DMS53 treated with DMSO at 0.1 percent for 48 hours (cell line): ENCODE data around the gene GTF3C5.
"Not testable (repeated sequence)": the region's sequence is repeated elsewhere in the genome, so short reads cannot be mapped to it uniquely, and the experiment has no call there.

Experiments
- DNase-seq: peaks from one replicate; lab custom pipeline; 2025; ENCODE audit not compliant: unreplicated experiment; lab: John Stamatoyannopoulos, UW

Gene GTF3C5

DNA sequence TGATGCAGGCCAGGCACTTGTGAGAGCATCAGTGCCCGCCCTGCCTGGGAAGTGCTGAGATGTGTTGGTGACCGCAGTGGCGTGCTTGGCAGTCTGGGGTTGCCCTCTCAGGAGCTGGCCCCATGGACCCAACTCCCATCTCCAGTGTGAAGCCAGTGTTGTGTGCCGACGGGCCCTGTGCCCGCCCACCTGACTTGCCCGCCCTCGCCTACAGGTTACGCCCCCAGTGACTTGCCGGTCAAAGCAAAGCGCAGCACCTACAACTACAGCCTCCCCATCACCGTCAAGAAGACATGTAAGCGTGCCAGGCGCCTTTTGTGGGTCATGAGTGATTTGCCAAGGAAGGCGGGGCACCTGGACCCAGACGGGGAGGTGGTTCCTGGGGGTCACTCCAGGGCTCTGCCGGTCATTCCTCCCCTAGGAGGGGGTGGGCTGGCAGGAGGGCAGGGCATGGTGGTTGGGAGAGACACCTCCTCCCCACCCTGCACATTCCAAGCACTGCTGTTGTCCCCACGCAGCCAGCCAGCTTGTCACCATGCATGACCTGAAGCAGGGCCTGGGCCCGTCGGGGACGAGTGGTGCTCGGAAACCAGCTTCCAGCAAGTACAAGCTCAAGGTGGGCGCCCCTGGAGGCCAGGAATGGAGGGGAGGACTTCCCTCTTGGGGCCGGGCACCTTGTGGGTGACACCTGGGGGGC is 23.5 kb downstream of the GTF3C5 start:
- no peak for DNase-seq

DNA sequence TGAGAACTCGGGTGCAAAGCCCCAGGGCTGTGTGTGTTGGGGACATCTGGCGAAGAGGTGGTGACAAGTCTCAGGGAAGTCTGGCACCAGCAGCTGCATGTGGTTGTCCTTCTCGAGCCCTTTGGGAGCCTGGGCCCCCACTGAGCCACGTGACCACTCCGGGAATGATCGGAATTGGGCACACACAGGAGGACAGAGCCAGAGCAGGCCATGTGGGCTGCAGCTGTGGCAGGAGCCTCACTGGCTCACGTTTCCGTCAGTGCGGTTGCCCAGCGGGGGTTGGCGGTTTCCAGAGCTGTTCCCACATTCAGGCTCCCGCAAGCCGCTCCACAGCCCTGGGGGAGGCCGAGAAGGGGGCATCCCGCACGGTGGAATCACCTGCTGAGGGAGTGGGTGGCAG is 24.2 kb downstream of the GTF3C5 start:
- DNase-seq, result no peak

DNA sequence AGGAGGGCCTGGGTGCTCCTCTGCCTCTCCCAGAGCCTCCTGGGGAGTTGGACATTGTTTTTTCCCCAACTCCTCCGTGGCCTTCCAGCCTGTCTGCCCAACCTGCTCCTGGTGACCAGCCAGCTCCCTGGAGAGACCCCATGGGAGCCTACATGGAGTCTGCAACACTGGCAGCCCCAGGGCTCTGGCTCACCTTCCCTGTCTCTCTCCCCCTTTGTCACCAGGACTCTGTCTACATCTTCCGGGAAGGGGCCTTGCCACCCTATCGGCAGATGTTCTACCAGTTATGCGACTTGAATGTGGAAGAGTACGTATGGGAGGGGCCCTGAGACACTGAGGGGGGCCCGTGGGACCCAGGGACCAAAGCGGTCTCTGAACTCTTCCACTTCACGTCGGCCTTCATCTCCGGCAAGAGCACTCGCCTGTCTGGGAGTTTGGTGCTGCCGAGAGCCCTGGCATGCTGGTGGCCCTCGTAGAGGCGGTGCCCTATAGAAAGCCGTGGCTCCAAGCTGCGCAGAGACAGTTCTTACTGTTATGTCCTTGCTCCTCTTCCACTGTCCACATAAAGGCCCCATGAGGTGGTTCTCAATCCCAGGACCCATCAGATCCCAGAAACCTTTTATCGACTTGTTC is 25.1 kb downstream of the GTF3C5 start:
- DNase-seq, result no peak

DNA sequence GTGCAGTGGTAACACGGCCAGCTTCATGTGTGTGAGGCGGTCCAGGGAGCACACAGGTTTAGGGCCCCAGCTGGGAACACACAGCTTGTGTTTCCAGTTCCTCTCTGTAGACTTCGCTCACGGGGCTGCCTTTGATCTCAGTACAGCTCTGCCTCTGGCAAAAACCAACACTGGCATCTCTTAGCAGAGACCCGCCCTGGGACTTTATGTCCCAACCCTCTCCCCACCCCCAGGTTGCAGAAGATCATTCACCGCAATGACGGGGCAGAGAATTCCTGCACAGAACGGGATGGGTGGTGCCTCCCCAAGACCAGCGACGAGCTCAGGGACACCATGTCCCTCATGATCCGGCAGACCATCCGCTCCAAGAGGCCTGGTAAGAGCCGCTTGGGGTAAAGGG is 25.7 kb downstream of the GTF3C5 start:
- no peak for DNase-seq

DNA sequence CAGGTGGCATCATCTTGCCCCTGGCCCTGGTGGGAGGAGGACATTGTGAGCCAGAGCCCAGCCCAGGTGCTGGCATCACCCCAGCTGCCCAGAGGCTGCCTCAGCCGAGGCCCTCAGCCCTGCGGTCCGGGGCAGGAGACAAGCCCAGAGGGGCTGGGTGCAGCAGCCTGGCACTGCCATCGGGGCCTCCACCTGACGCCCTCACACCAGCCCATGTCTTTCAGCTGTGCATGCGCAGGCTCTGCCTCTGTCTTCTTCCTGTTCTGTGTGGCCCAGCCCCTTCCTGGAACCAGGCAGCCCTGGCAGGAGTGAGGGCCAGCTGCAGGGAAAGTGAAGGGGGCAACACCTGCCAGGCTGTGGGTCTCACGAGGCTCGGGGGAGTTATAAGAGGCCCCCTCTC is 26.2 kb downstream of the GTF3C5 start:
- no peak for DNase-seq

DNA sequence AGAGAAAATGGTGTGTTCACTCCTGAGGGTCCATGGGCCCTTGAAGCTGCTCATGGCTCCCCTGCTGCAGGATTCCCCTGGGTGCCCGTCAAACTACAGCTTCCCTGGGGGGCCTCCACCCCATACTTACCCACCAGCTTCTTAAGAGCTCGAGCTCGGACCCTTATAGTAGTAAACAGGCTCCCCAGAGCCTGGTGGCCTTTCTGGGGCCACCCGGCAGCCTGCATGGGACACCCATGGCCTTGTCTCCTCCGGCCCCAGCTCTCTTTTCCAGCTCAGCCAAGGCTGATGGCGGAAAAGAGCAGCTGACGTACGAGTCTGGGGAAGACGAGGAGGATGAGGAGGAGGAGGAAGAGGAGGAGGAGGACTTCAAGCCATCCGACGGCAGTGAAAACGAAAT is 26.8 kb downstream of the GTF3C5 start:
- no peak for DNase-seq

DNA sequence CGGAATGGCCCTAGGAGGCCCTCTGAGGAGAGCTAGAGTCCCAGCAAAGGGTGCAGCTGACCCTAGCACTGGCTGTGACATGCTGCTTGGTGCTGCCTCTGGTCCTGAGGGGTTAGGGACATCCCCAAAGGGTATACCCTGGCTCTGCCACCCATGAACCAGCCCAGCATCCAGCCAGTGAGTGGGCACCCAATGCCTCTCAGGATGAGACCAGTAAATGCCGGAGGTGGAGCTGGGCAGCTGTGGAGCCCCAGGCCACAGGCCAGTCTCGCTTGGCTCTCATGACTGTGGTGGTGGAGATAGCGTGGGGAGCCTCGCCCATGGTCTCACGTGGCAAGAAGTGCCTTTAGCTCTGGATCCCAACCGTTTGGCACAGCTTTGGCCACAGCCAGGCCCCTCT is 27.3 kb downstream of the GTF3C5 start:
- DNase-seq, result no peak

DNA sequence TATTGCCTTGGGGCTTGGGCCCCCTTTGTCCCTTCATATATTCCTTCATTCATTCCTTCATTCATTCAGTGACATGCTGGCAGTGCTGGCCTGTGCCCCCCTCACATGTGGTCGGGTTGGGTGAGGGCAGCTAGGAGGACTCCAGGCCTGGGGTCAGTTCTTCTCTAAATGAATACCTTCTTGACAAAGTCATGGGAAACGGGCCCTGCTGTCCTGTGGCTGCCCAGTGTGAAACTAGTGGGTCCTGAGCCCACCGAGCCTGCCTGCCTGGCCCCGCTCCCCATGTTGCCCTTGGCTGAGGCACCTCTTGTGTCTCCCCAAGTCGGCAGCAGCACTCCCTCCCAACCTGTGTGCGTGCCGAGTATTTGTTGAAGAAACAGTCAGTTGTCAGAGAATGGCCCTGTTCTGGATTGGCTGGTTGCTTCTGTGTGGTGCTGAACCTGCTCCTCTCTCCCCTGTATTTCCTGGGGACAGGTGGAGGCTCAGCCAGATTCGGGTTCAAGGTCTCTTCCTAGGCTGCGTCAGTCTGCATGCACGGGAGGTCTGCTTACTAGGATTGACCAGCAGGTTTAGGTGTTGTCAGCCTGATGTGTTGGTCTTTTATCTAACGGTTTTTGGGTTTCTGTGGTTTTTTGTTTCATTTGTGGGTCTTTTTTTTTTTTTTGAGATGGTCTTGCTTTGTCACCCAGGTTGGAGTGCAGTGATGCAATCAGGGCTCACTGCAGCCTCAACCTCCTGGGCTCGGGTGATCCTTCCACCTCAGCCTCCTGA is 27.9 kb downstream of the GTF3C5 start:
- DNase-seq, result no peak

DNA sequence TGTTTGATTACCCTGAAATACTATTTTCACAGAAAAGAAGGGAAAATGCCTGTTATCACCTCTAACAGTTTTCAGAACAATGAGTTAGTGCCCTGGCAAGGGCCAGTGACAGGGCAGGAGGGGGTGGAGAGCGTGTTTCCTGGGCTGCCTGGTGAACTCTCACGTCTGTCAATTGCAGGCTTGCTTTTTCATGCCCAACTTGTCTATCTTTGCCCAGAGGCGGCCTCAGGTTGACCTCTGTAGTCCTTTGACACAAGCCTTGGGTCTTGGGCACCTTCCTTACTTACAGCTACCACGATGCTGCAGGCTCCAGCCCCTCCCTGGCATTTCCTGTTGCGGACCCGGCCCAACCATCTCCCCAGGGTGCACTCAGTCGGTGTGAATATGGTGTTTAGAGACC is 28.8 kb downstream of the GTF3C5 start:
- no peak for DNase-seq

DNA sequence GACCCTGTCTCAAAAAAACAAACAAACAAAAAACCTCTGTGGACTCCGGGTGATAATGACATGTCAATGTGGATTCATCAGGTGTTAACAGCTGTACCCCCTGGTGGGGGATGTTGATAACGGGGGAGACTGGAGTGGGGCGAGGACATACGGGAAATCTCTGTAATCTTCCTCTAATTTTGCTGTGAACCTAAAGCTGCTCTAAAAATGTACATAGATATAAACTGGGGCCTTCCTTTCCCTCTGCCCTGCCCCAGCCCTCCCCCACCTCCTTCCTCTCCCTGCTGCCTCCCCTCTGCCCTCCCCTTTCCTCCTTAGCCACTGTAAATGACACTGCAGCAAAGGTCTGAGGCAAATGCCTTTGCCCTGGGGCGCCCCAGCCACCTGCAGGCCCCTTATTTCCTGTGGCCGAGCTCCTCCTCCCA is 29.6 kb downstream of the GTF3C5 start:
- no peak for DNase-seq

DNA sequence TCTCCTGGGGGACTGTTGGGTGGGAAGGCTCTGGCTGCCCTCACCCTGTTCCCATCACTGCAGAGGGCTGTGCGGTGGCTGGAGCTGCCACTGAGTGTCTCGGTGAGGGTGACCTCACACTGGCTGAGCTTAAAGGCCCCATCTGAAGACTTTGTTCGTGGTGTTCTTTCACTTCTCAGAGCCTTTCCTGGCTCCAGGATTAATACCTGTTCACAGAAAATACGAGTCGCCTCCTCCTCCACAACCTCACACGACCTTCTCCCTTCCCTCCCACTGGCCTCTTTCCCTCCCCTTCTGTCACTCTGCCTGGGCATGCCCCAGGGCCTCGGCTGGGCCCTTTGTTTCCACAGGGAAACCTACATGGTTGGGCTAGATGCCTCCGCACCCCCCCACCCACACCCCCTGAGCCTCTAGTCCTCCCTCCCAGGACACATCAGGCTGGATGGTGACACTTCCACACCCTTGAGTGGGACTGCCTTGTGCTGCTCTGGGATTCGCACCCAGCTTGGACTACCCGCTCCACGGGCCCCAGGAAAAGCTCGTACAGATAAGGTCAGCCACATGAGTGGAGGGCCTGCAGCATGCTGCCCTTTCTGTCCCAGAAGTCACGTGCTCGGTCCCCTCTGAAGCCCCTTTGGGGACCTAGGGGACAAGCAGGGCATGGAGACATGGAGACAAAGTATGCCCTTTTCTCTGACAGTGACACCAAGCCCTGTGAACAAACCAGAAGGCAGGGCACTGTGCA is 30.4 kb downstream of the GTF3C5 start:
- DNase-seq, result not testable (repeated sequence)

DNA sequence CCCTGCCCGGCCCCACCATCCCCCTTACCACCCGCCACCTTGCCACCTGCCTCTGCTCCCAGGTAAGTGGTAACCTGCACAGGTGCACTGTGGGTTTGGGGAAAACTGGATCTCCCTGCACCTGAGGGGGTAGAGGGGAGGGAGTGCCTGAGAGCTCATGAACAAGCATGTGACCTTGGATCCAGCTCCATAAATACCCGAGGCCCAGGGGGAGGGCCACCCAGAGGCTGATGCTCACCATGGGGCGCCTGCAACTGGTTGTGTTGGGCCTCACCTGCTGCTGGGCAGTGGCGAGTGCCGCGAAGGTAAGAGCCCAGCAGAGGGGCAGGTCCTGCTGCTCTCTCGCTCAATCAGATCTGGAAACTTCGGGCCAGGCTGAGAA is 31.0 kb downstream of the GTF3C5 start, which contains the start of gene CEL:
CEL (plus strand) TSS at position 218 of the 382 bp plus-strand sequence; CDS start at position 240, 22 bp downstream.
- DNase-seq, result not testable (repeated sequence)

DNA sequence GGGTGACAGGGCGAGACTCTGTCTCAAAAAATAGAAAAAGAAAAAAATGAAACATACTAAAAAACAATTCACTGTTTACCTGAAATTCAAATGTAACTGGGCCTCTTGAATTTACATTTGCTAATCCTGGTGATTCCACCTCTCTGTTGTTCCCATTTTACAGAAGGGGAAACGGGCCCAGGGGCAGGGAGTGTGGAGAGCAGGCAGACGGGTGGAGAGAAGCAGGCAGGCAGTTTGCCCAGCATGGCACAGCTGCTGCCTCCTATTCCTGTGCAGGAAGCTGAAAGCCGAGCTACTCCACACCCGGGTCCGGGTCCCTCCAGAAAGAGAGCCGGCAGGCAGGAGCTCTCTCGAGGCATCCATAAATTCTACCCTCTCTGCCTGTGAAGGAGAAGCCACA is 31.8 kb downstream of the GTF3C5 start:
- DNase-seq, result not testable (repeated sequence)

DNA sequence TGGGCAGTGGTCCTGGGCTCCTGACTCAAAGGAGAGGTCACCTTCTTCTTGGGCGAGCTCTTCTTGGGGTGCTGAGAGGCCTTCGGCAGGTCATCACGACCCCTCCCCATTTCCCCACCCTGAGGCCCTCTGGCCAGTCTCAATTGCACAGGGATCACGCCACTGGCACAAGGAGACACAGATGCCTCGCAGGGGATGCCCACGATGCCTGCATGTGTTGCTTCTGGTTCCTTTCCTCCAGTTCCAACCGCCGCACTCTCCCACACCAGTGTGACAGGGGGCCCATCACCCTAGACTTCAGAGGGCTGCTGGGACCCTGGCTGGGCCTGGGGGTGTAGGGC is 32.3 kb downstream of the GTF3C5 start:
- no peak for DNase-seq

DNA sequence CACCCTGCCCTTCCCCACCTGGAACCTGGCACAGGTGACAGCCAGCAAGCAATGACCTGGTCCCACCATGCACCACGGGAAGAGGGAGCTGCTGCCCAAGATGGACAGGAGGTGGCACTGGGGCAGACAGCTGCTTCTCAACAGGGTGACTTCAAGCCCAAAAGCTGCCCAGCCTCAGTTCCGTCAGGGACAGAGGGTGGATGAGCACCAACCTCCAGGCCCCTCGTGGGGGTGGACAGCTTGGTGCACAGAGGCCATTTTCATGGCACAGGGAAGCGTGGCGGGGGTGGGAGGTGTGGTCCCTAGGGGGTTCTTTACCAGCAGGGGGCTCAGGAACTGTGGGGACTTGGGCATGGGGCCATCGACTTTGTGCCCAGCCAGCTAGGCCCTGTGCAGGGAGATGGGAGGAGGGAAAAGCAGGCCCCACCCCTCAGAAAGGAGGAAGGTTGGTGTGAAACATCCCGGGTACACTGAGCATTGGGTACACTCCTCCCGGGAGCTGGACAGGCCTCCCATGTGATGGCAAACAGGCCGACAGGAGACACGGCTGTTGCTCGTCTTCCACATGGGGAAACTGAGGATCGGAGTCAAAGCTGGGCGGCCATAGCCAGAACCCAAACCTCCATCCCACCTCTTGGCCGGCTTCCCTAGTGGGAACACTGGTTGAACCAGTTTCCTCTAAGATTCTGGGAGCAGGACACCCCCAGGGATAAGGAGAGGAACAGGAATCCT is 32.9 kb downstream of the GTF3C5 start:
- no peak for DNase-seq

DNA sequence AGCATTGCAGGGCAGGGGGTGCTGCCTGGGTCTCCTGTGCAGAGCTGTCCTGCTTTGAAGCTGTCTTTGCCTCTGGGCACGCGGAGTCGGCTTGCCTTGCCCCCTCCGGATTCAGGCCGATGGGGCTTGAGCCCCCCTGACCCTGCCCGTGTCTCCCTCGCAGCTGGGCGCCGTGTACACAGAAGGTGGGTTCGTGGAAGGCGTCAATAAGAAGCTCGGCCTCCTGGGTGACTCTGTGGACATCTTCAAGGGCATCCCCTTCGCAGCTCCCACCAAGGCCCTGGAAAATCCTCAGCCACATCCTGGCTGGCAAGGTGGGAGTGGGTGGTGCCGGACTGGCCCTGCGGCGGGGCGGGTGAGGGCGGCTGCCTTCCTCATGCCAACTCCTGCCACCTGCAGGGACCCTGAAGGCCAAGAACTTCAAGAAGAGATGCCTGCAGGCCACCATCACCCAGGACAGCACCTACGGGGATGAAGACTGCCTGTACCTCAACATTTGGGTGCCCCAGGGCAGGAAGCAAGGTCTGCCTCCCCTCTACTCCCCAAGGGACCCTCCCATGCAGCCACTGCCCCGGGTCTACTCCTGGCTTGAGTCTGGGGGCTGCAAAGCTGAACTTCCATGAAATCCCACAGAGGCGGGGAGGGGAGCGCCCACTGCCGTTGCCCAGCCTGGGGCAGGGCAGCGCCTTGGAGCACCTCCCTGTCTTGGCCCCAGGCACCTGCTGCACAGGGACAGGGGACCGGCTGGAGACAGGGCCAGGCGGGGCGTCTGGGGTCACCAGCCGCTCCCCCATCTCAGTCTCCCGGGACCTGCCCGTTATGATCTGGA is 33.7 kb downstream of the GTF3C5 start:
- DNase-seq, result no peak

DNA sequence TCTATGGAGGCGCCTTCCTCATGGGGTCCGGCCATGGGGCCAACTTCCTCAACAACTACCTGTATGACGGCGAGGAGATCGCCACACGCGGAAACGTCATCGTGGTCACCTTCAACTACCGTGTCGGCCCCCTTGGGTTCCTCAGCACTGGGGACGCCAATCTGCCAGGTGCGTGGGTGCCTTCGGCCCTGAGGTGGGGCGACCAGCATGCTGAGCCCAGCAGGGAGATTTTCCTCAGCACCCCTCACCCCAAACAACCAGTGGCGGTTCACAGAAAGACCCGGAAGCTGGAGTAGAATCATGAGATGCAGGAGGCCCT is 34.2 kb downstream of the GTF3C5 start:
- no peak for DNase-seq

DNA sequence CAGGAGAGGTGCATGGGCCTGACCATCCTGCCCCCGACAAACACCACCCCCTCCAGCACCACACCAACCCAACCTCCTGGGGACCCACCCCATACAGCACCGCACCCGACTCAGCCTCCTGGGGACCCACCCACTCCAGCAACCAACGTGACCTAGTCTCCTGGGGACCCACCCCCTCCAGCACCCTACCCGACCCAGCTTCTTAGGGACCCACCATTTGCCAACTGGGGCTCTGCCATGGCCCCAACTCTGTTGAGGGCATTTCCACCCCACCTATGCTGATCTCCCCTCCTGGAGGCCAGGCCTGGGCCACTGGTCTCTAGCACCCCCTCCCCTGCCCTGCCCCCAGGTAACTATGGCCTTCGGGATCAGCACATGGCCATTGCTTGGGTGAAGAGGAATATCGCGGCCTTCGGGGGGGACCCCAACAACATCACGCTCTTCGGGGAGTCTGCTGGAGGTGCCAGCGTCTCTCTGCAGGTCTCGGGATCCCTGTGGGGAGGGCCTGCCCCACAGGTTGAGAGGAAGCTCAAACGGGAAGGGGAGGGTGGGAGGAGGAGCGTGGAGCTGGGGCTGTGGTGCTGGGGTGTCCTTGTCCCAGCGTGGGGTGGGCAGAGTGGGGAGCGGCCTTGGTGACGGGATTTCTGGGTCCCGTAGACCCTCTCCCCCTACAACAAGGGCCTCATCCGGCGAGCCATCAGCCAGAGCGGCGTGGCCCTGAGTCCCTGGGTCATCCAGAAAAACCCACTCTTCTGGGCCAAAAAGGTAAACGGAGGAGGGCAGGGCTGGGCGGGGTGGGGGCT is 35.6 kb downstream of the GTF3C5 start:
- DNase-seq, result no peak

DNA sequence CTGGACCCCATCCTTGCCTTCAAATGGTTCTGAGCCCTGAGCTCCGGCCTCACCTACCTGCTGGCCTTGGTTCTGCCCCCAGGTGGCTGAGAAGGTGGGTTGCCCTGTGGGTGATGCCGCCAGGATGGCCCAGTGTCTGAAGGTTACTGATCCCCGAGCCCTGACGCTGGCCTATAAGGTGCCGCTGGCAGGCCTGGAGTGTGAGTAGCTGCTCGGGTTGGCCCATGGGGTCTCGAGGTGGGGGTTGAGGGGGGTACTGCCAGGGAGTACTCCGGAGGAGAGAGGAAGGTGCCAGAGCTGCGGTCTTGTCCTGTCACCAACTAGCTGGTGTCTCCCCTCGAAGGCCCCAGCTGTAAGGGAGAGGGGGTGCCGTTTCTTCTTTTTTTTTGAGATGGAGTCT is 36.2 kb downstream of the GTF3C5 start:
- DNase-seq, result no peak
